Kidney (tissue), 14 donors: ENCODE data around the gene GPR89A. TPM values are rescaled to one million over a fixed set of nuclear protein-coding genes. Genes with fewer than 3 reads are reported as not detected.
"Not testable (repeated sequence)": the region's sequence is repeated elsewhere in the genome, so short reads cannot be mapped to it uniquely, and the experiment has no call there.

ENCODE experiments used
- DNase-seq, 5 donors: peaks; one replicate each; pipeline ENCODE4 v3.0.0-alpha.2; 2013 to 2020
- FAIRE-seq: peaks from 2 replicates; lab custom pipeline; 2012; peaks lifted over from hg19 to GRCh38; lab: Jason Lieb, UNC
- H3K27ac ChIP-seq, 2 donors: one replicate each; pipeline ENCODE4 v1.7.0; 2013; ENCODE audit warnings: low read depth in 2 of 2, low read length in 2 of 2, inconsistent platforms in 1 of 2
- H3K27me3 ChIP-seq: one replicate; pipeline ENCODE4 v1.7.1; 2013; ENCODE audit warnings: low read length, inconsistent platforms; ENCODE audit not compliant: control insufficient read depth, insufficient read depth
- H3K36me3 ChIP-seq, 3 donors: one replicate each; pipeline versions ENCODE4 v1.7.0 to v1.7.1; 2013; ENCODE audit warnings: low read length in 3 of 3, control low read depth in 1 of 3, inconsistent platforms in 1 of 3; ENCODE audit not compliant: insufficient read depth in 3 of 3, control insufficient read depth in 2 of 3
- H3K4me1 ChIP-seq, 3 donors: one replicate each; pipeline versions ENCODE4 v1.7.0 to v1.7.1; 2013; ENCODE audit warnings: low read length in 3 of 3, inconsistent platforms in 1 of 3, low read depth in 1 of 3; ENCODE audit not compliant: control insufficient read depth in 2 of 3, insufficient read depth in 2 of 3
- H3K4me3 ChIP-seq, 3 donors: one replicate each; pipeline versions ENCODE4 v1.7.0 to v1.8.1; 2013; ENCODE audit warnings: low read length in 3 of 3, control low read depth in 1 of 3, inconsistent platforms in 1 of 3
- H3K9ac ChIP-seq, 3 donors: one replicate each; pipeline versions ENCODE4 v1.7.0 to v1.7.1; 2013; ENCODE audit warnings: low read length in 3 of 3, control low read depth in 1 of 3, inconsistent platforms in 1 of 3
- H3K9me3 ChIP-seq, 3 donors: one replicate each; pipeline versions ENCODE4 v1.7.0 to v1.7.1; 2013; ENCODE audit warnings: low read length in 3 of 3, control low read depth in 1 of 3, inconsistent platforms in 1 of 3; ENCODE audit not compliant: control insufficient read depth in 2 of 3, insufficient read depth in 1 of 3
- intact Hi-C: fragments of 100-400 bp; cut with DNase I; formaldehyde crosslinking; loops from one replicate; pipeline ENCODE4 v1.11.1; 2022
- polyA plus RNA-seq: library from polyadenylated mRNA; stranded (reverse); fragments of 350-450 nt; fragmentation: Illumina TruSeq; extraction: RNeasy Lipid Tissue Mini Kit (QIAGEN cat#74804); gene quantifications from one replicate; pipeline ENCODE4 v1.2.3, GENCODE V29; 2014; ENCODE audit warnings: low read depth, low replicate concordance; ENCODE audit not compliant: insufficient read depth
- total RNA-seq: library from RNA; stranded (reverse); fragmentation: NEBNext Ultra II Directional; extraction: Animal tissue kit (Norgen Biotek cat#: 25700); gene quantifications from one replicate; pipeline ENCODE4 v1.2.1, GENCODE V29; 2021
- TF ChIP-seq, protein P1 (sequence below): IDR thresholded peaks from 3 replicates; pipeline ENCODE4 v1.5.1; 2012; ENCODE audit warnings: mild to moderate bottlenecking, moderate library complexity, borderline replicate concordance; ENCODE audit not compliant: insufficient read depth; ENCODE audit errors: extremely low read depth
- donor health status: control.
- donor health status: control.
- donor health status: control.
- donor health status: control.
- donor health status: control.
- donor health status: DM: yes; HTN: yes; CAD: no.
- donor health status: Normal renal cell carcinoma (clear cell type).

GPR89A gene
- total and polyA plus RNA-seq, 2 donors from 2014 or later, result 18.2 to 21.0 TPM

DNA sequence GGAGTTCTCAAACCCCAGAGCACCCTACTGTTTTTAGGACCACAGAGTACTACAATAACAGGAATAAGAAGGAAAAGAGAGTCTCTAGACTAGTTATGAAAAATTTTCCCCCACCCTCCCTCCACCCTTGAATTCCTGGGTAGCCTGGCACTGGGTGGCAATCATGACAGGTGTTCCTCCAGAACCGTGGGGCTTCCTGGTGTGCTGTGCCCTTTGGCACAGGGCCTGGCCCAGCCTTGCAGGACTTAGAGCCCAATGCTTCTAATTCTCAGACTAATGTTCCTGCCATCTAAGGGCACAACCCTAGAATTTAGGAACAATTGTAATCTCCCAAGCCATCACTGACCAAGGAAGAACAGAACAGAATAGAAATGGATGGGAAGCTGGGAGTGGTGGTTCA is 110.0 kb downstream of the GPR89A start:
- Histone ChIP-seq H3K9ac (no peak overlapping the region), H3K27ac (no peak overlapping the region), H3K27me3 (no peaks in the 10 kb centered on the region), H3K4me1 (peaks cover 0 to 24% (median 22%) of the 10 kb centered on the region in 3 donors), H3K36me3 (no peaks in the 10 kb centered on the region), H3K4me3 (no peak overlapping the region), H3K9me3 (no peaks in the 10 kb centered on the region)
- TF ChIP-seq, protein P1, sequence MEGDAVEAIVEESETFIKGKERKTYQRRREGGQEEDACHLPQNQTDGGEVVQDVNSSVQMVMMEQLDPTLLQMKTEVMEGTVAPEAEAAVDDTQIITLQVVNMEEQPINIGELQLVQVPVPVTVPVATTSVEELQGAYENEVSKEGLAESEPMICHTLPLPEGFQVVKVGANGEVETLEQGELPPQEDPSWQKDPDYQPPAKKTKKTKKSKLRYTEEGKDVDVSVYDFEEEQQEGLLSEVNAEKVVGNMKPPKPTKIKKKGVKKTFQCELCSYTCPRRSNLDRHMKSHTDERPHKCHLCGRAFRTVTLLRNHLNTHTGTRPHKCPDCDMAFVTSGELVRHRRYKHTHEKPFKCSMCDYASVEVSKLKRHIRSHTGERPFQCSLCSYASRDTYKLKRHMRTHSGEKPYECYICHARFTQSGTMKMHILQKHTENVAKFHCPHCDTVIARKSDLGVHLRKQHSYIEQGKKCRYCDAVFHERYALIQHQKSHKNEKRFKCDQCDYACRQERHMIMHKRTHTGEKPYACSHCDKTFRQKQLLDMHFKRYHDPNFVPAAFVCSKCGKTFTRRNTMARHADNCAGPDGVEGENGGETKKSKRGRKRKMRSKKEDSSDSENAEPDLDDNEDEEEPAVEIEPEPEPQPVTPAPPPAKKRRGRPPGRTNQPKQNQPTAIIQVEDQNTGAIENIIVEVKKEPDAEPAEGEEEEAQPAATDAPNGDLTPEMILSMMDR, result no peak
- FAIRE-seq (no peak), DNase-seq (no peak)
- intact Hi-C loops, result no loop called here

DNA sequence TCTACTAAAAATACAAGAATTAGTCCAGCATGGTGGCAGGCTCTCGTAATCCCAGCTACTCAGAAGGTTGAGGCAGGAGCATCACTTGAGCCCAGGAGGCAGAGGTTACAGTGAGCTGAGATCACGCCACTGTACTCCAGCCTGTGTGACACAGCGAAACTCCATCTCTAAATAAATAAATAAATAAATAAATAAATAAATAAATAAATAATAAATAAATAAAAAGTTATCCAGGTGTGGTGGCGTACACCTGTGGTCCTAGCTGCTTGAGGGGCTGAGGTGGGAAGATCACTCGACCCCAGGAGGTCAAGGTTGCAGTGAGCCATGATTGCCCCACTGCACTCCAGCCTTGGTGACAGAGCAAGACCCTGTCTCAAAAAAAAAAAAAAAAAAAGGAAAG is 110.7 kb downstream of the GPR89A start:
- FAIRE-seq, H3K9ac ChIP-seq, intact Hi-C loops, H3K27me3 ChIP-seq, H3K27ac ChIP-seq, H3K9me3 ChIP-seq, H3K4me3 ChIP-seq, DNase-seq, H3K36me3 ChIP-seq: not testable (repeated sequence)
- peaks cover 0 to 22% (median 18%) of the 10 kb centered on the region in 3 donors for H3K4me1 ChIP-seq

GRCh38 chr1:145719230-145720079 is 111.7 kb downstream of the GPR89A start, which contains the start of gene CD160:
Gene CD160 (plus strand): TSS chr1:145719499. CDS start chr1:145728328, 8,829 bp downstream.
- Histone ChIP-seq H3K9ac (no peak within 1 kb of the TSS), H3K4me3 (no peak within 1 kb of the TSS), H3K9me3 (no peaks in the 10 kb centered on the region), H3K36me3 (no peaks in the 10 kb centered on the region), H3K27ac (peak within 1 kb of the TSS in 1 of 2 donors; percentile 9), H3K27me3 (no peaks in the 10 kb centered on the region), H3K4me1 (peaks cover 0 to 17% (median 10%) of the 10 kb centered on the region in 3 donors)
- DNase-seq, result no peak
- intact Hi-C loops, result no loop called here
- no peak for FAIRE-seq
- TF ChIP-seq, protein P1, result no peak

Other genes with a start within 250 kb of the GPR89A start
- 3.8 TPM for gene NBPF20, start 182.4 kb upstream of the GPR89A start, total RNA-seq
- 0.69 TPM for gene NBPF20, start 182.4 kb upstream of the GPR89A start, polyA plus RNA-seq
- 152 TPM for gene PDZK1, start 99.4 kb downstream of the GPR89A start, total RNA-seq
- gene PDZK1, start 99.4 kb downstream of the GPR89A start, polyA plus RNA-seq, result 659 TPM
- gene CD160, start 111.5 kb downstream of the GPR89A start, total RNA-seq, result 0.60 TPM
- gene CD160, start 111.5 kb downstream of the GPR89A start, polyA plus RNA-seq, result not detected
- gene RNF115, start 216.1 kb downstream of the GPR89A start, total RNA-seq, result 18.0 TPM
- gene RNF115, start 216.1 kb downstream of the GPR89A start, polyA plus RNA-seq, result 12.3 TPM
- gene POLR3C, start 216.2 kb downstream of the GPR89A start, total RNA-seq, result 30.0 TPM
- gene POLR3C, start 216.2 kb downstream of the GPR89A start, polyA plus RNA-seq, result 16.1 TPM
- 3.8 TPM for gene NUDT17, start 237.6 kb downstream of the GPR89A start, total RNA-seq
- gene NUDT17, start 237.6 kb downstream of the GPR89A start, polyA plus RNA-seq, result 5.5 TPM